IMR-90 (cell line): Measurements from ENCODE around the gene KRT38. TPM values are rescaled to one million over a fixed set of nuclear protein-coding genes. Genes with fewer than 3 reads are reported as not detected.

Experiments
- ATAC-seq: fragments of 200-7000 bp; cut with Tn5 transposase; 2 replicates; pipeline ENCODE4 v1.9.1; 2020; ENCODE audit warnings: low read depth, mild to moderate bottlenecking, moderate library complexity
- BruUV-seq: library from RNA; stranded (reverse); fragments of 400-500 nt; replicated peaks from 2 replicates; lab custom pipeline; 2021; lab: Mats Ljungman, UMichigan
- CTCF ChIA-PET: fragments of 300-600 bp; formaldehyde crosslinking; extraction: SDS; loops from one replicate; lab custom pipeline; 2021; ENCODE audit warnings: antibody characterized with exemption; lab: Yijun Ruan, JAX
- POLR2A ChIA-PET: fragments of 300-600 bp; sonication (Branson Sonifier 250); formaldehyde crosslinking; loops from one replicate; lab custom pipeline; 2022; ENCODE audit warnings: antibody characterized with exemption; ENCODE audit not compliant: unreplicated experiment; lab: Charles Lee
- DNase-seq: peaks from one replicate; pipeline ENCODE4 v3.0.0; 2013
- H2AFZ ChIP-seq: replicated peaks from 2 replicates; pipeline ENCODE3; 2013; ENCODE audit warnings: low read length, mild to moderate bottlenecking; ENCODE audit not compliant: poor library complexity
- H2AK5ac ChIP-seq: 2 replicates; pipeline ENCODE4 v1.6.1; 2013; ENCODE audit warnings: low read depth, low read length, inconsistent platforms
- H2AK9ac ChIP-seq: replicated peaks from 2 replicates; pipeline ENCODE3; 2013; ENCODE audit warnings: mild to moderate bottlenecking, low read depth, low read length, moderate library complexity; ENCODE audit not compliant: poor library complexity
- H2BK120ac ChIP-seq: 2 replicates; pipeline ENCODE4 v1.6.1; 2013; ENCODE audit warnings: low read depth, low read length, inconsistent platforms
- H2BK15ac ChIP-seq: 3 replicates; pipeline ENCODE4 v1.6.1; 2013; ENCODE audit warnings: low read depth, low read length, inconsistent platforms
- H2BK20ac ChIP-seq: 2 replicates; pipeline ENCODE4 v1.6.1; 2013; ENCODE audit warnings: low read depth, mild to moderate bottlenecking, inconsistent platforms, low read length, moderate library complexity
- H2BK5ac ChIP-seq: 2 replicates; pipeline ENCODE4 v1.6.1; 2013; ENCODE audit warnings: mild to moderate bottlenecking, low read depth, low read length, inconsistent platforms; ENCODE audit not compliant: poor library complexity, severe bottlenecking
- H3K14ac ChIP-seq: replicated peaks from 2 replicates; pipeline ENCODE4 v1.6.1; 2013; ENCODE audit warnings: low read depth, low read length, inconsistent platforms
- H3K18ac ChIP-seq: 2 replicates; pipeline ENCODE4 v1.6.1; 2013; ENCODE audit warnings: low read depth, low read length, control low read depth
- H3K23ac ChIP-seq: 2 replicates; pipeline ENCODE4 v1.6.1; 2013; ENCODE audit warnings: low read depth, low read length, inconsistent platforms
- H3K27ac ChIP-seq: 2 replicates; pipeline ENCODE4 v1.5.1; 2013; ENCODE audit warnings: mild to moderate bottlenecking, control low read depth, low read length; ENCODE audit not compliant: insufficient read depth
- H3K27me3 ChIP-seq: 2 replicates; pipeline ENCODE4 v1.6.1; 2013; ENCODE audit warnings: low read length; ENCODE audit not compliant: control insufficient read depth, insufficient read depth
- H3K36me3 ChIP-seq: 2 replicates; pipeline ENCODE4 v1.6.1; 2013; ENCODE audit warnings: low read length, mixed read lengths; ENCODE audit not compliant: control insufficient read depth, insufficient read depth
- H3K4ac ChIP-seq: 2 replicates; pipeline ENCODE4 v1.6.1; 2013; ENCODE audit warnings: low read depth, low read length, inconsistent platforms
- H3K4me1 ChIP-seq: 2 replicates; pipeline ENCODE4 v1.6.1; 2013; ENCODE audit warnings: low read length, mixed read lengths; ENCODE audit not compliant: control insufficient read depth, insufficient read depth
- H3K4me2 ChIP-seq: 2 replicates; pipeline ENCODE4 v1.6.1; 2013; ENCODE audit warnings: low read depth, mild to moderate bottlenecking, control low read depth, low read length, moderate library complexity
- H3K4me3 ChIP-seq: 2 replicates; pipeline ENCODE4 v1.5.1; 2013; ENCODE audit warnings: low read depth, mild to moderate bottlenecking, control low read depth, low read length, moderate library complexity; ENCODE audit not compliant: insufficient read depth
- H3K56ac ChIP-seq: 2 replicates; pipeline ENCODE4 v1.6.1; 2013; ENCODE audit warnings: low read length, inconsistent platforms; ENCODE audit not compliant: insufficient read depth; ENCODE audit errors: extremely low read depth
- H3K79me1 ChIP-seq, 2 experiments: 2 replicates each; pipeline ENCODE4 v1.6.1; 2013; ENCODE audit warnings: low read length in 2 of 2, inconsistent platforms in 1 of 2, low read depth in 1 of 2
- H3K9ac ChIP-seq: 2 replicates; pipeline ENCODE4 v1.6.1; 2013; ENCODE audit warnings: low read depth, low read length, control low read depth
- H3K9me1 ChIP-seq: 2 replicates; pipeline ENCODE4 v1.6.1; 2013; ENCODE audit warnings: low read length, inconsistent platforms; ENCODE audit not compliant: insufficient read depth
- H3K9me3 ChIP-seq: 2 replicates; pipeline ENCODE4 v1.6.1; 2013; ENCODE audit warnings: low read length; ENCODE audit not compliant: control insufficient read depth, insufficient read depth
- H4K20me1 ChIP-seq: 2 replicates; pipeline ENCODE4 v1.6.1; 2013; ENCODE audit warnings: low read length, inconsistent platforms; ENCODE audit not compliant: insufficient read depth
- H4K5ac ChIP-seq: 2 replicates; pipeline ENCODE4 v1.6.1; 2013; ENCODE audit warnings: mild to moderate bottlenecking, low read depth, low read length, control low read depth
- H4K8ac ChIP-seq, 2 experiments: 2 replicates each; pipeline ENCODE4 v1.6.1; 2013; ENCODE audit warnings: low read depth in 2 of 2, low read length in 2 of 2, control low read depth in 1 of 2, inconsistent platforms in 1 of 2
- H4K91ac ChIP-seq: 2 replicates; pipeline ENCODE4 v1.6.1; 2013; ENCODE audit warnings: low read depth, low read length, inconsistent platforms; ENCODE audit not compliant: insufficient read depth
- MXI1 ChIP-seq: IDR thresholded peaks from 2 replicates; pipeline ENCODE4 v1.6.1; 2012; ENCODE audit warnings: low read depth, mild to moderate bottlenecking, low read length, moderate library complexity, borderline replicate concordance
- SMC3 ChIP-seq: fragments of 150-350 bp; IDR thresholded peaks from 2 replicates; pipeline ENCODE4 v1.6.1; 2016; ENCODE audit warnings: low read depth, mild to moderate bottlenecking, antibody characterized with exemption, low read length, moderate library complexity
- WGBS, 2 experiments: methylation state at CpG; one replicate each; pipeline versions ENCODE4 v1.1.5 to v1.1.7; 2013; ENCODE audit warnings: missing lambda C conversion rate in 2 of 2; ENCODE audit not compliant: insufficient read length in 1 of 2; ENCODE audit errors: extremely low coverage in 2 of 2; 5-methylcytosine and 5-hydroxymethylcytosine counted together
- dilution Hi-C: fragments of 300-500 bp; cut with HindIII; formaldehyde crosslinking; loops from one replicate; pipeline ENCODE4 v1.14.3; 2018; ENCODE audit warnings: low sequenced_read_pairs; ENCODE audit not compliant: unreplicated experiment
- in situ Hi-C: fragments of 300-500 bp; cut with MboI; formaldehyde crosslinking; loops from 3 replicates; pipeline ENCODE4 v1.14.3; 2019; ENCODE audit warnings: low sequenced_read_pairs, inconsistent platforms, mixed read lengths
- intact Hi-C: fragments of 100-400 bp; cut with micrococcal nuclease; formaldehyde crosslinking; loops from 2 replicates; pipeline ENCODE4 v1.10.0; 2022
- polyA plus RNA-seq, 3 experiments: library from polyadenylated mRNA; depleted of rRNA; stranded (reverse); fragments of >200 nt; gene quantifications; 2 replicates each; pipeline ENCODE4 v1.2.3, GENCODE V29; 2012; ENCODE audit warnings: low replicate concordance in 1 of 3
- total RNA-seq: library from RNA; depleted of rRNA; stranded (reverse); fragments of >200 nt; gene quantifications from 2 replicates; pipeline ENCODE4 v1.2.3, GENCODE V29; 2012
- TF ChIP-seq, protein P1 (sequence below): conservative IDR thresholded peaks from 2 replicates; pipeline ENCODE4 v1.5.1; 2012; ENCODE audit warnings: mild to moderate bottlenecking, low read depth, low read length, improper control_type of control experiment

Gene KRT38
- total and polyA plus RNA-seq, 2 of the 4 experiments (the other 2 are of a cell fraction), result 0.09 TPM; not detected in 1

DNA sequence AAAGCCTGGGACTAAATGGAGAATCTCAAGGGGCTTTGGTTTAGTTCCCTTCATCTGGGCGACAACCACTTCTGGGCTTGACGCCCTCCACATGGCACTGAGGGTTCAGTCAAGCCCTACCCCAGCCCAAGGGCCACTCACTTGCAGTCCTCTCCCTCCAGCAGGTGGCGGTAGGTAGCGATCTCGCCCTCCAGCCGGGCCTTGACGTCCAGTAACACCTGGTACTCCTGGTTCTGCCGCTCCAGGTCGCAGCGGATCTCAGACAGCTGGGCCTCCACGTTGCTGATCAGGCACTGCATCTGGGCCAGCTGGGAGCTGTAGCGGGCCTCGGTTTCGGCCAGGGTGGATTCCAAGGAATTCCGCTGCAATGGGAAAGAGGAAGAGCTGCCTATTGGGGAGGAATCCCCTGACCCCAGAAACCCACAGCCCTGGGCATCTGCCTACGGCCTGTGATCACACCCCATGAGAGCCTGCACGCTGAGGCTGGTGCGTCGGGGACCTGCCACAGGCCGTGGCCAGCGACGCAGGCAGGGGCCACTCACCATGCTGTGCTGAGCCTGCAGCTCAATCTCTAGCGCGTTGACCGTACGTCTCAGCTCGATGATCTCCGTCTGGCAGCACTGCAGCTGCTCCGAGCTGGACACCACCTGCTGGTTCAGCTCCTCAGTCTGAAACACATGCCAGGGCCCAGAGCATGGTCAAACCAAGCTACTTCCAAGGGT lies 46.2 kb upstream of the KRT38 start:
- H2BK15ac ChIP-seq, result no peak overlapping the region
- DNase-seq (no peak), ATAC-seq (no peak)
- POLR2A ChIA-PET, result no interaction called here
- H3K4me3 ChIP-seq, result no peak overlapping the region
- no peak overlapping the region for H3K23ac ChIP-seq
- H4K91ac ChIP-seq, result no peak overlapping the region
- H3K79me1 ChIP-seq, result no peaks in the 10 kb centered on the region
- no peak overlapping the region for H3K4ac ChIP-seq
- WGBS, 2 experiments, result 71% methylated on average over 22 of the region's 29 CpGs; no CpG with 5 or more reads in 1 of the 2 experiments
- H3K9ac ChIP-seq, result no peak overlapping the region
- TF ChIP-seq, protein P1, sequence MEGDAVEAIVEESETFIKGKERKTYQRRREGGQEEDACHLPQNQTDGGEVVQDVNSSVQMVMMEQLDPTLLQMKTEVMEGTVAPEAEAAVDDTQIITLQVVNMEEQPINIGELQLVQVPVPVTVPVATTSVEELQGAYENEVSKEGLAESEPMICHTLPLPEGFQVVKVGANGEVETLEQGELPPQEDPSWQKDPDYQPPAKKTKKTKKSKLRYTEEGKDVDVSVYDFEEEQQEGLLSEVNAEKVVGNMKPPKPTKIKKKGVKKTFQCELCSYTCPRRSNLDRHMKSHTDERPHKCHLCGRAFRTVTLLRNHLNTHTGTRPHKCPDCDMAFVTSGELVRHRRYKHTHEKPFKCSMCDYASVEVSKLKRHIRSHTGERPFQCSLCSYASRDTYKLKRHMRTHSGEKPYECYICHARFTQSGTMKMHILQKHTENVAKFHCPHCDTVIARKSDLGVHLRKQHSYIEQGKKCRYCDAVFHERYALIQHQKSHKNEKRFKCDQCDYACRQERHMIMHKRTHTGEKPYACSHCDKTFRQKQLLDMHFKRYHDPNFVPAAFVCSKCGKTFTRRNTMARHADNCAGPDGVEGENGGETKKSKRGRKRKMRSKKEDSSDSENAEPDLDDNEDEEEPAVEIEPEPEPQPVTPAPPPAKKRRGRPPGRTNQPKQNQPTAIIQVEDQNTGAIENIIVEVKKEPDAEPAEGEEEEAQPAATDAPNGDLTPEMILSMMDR, result peak; percentile 17; the same call in 1 of the 2 replicates
- TF ChIP-seq SMC3 (0 out of 2 replicates have a peak, but pooled peaks have one; percentile 10), MXI1 (no peak)
- H2BK120ac ChIP-seq, result no peak overlapping the region
- CTCF ChIA-PET, result no interaction called here
- H2AK9ac ChIP-seq, result no peak overlapping the region
- no peaks in the 10 kb centered on the region for H3K36me3 ChIP-seq
- H3K9me3 ChIP-seq, result no peaks in the 10 kb centered on the region
- BruUV-seq, result no TSS peak
- peaks cover 4% of the 10 kb centered on the region; the same call in 1 of the 2 replicates for H3K27me3 ChIP-seq
- H3K9me1 ChIP-seq, result no peaks in the 10 kb centered on the region
- no peaks in the 10 kb centered on the region for H4K20me1 ChIP-seq
- 0 out of 2 replicates have a peak overlapping the region, but pooled peaks have one; percentile 34 for H2AK5ac ChIP-seq
- H4K8ac ChIP-seq, result no peak overlapping the region
- no peak overlapping the region for H3K14ac ChIP-seq
- no peak overlapping the region for H3K18ac ChIP-seq
- H3K4me2 ChIP-seq, result no peak overlapping the region
- H3K56ac ChIP-seq, result no peak overlapping the region
- no peak overlapping the region for H4K5ac ChIP-seq
- in situ Hi-C loops (no loop called here), dilution Hi-C loops (no loop called here), intact Hi-C loops (no loop called here)
- no peak overlapping the region for H2AFZ ChIP-seq
- no peak overlapping the region for H2BK20ac ChIP-seq
- H3K4me1 ChIP-seq, result no peaks in the 10 kb centered on the region
- no peak overlapping the region for H2BK5ac ChIP-seq
- H3K27ac ChIP-seq, result no peak overlapping the region
